ENCODE data around the gene RAB40A.
A peak's percentile ranks its signal among the peaks of the same experiment; 100 is the strongest.
"Not testable (repeated sequence)": the region's sequence is repeated elsewhere in the genome, so short reads cannot be mapped to it uniquely, and the experiment has no call there.

Gene RAB40A

GRCh38 chrX:103464774-103465117 is 54.5 kb downstream of the RAB40A start:
- Histone ChIP-seq H3K4me3 (ENCODE audit: low read depth, low read length) (peak overlapping the region; percentile 44; the same call in 1 of the 2 replicates), H3K9ac (ENCODE audit: low read depth, low read length) (no peak overlapping the region), H3K4me1 (ENCODE audit: control insufficient read depth, insufficient read depth, low read length) (peaks cover 5% of the 10 kb centered on the region; the same call in 1 of the 2 replicates), H3K27me3 (ENCODE audit: control insufficient read depth, insufficient read depth, low read length) (no peaks in the 10 kb centered on the region), H3K36me3 (ENCODE audit: control insufficient read depth, insufficient read depth, low read length) (peaks cover 15% of the 10 kb centered on the region; the same call in 1 of the 2 replicates), H3K9me3 (ENCODE audit: control insufficient read depth, insufficient read depth, low read length) (peaks cover 4% of the 10 kb centered on the region; the same call in 1 of the 2 replicates), H3K27ac (ENCODE audit: low read depth, low read length) (no peak overlapping the region)

- Histone ChIP-seq H3K36me3 (ENCODE audit: control insufficient read depth, insufficient read depth, low read length) (peaks cover 15% of the 10 kb centered on the region; the same call in 1 of the 2 replicates), H3K9ac (ENCODE audit: low read depth, low read length) (no peak overlapping the region), H3K27ac (ENCODE audit: low read depth, low read length) (no peak overlapping the region), H3K4me1 (ENCODE audit: control insufficient read depth, insufficient read depth, low read length) (peaks cover 5% of the 10 kb centered on the region; the same call in 1 of the 2 replicates), H3K4me3 (ENCODE audit: low read depth, low read length) (peak overlapping the region; percentile 44), H3K9me3 (ENCODE audit: control insufficient read depth, insufficient read depth, low read length) (peaks cover 4% of the 10 kb centered on the region; the same call in 1 of the 2 replicates), H3K27me3 (ENCODE audit: control insufficient read depth, insufficient read depth, low read length) (no peaks in the 10 kb centered on the region)
Observed at GRCh38 chrX:103464072-103464773, 55.1 kb downstream of the RAB40A start.

- no peak overlapping the region for H3K9ac ChIP-seq (ENCODE audit: low read depth, low read length)
- no peak overlapping the region for H3K27ac ChIP-seq (ENCODE audit: low read depth, low read length)
Observed at GRCh38 chrX:103461156-103461555, 58.1 kb downstream of the RAB40A start.

DNA sequence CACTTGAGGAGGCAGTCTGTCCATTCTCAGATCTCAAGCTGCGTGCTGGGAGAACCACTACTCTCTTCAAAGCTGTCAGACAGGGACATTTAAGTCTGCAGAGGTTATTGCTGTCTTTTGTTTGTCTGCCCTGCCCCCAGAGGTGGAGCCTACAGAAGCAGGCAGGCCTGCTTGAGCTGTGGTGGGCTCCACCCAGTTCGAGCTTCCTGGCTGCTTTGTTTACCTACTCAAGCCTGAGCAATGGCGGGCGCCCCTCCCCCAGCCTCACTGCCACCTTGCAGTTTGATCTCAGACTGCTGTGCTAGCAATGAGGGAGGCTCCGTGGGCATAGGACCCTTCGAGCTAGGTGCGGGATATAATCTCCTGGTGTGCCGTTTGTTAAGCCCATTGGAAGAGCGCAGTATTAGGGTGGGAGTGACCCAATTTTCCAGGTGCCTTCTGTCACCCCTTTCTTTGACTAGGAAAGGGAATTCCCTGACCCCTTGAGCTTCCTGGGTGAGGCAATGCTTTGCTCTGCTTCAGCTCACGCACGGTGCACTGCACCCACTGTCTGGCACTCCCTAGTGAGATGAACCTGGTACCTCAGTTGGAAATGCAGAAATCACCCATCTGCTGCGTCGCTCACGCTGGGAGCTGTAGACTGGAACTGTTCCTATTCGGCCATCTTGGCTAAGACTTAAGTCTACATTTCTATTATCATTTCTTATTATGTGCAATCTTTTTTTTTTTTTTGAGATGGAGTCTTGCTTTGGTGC is 59.1 kb downstream of the RAB40A start:
- H3K9me3 ChIP-seq (ENCODE audit: control insufficient read depth, insufficient read depth, low read length); H3K36me3 ChIP-seq (ENCODE audit: control insufficient read depth, insufficient read depth, low read length): not testable (repeated sequence)

More at GRCh38 chrX:103461156-103461555, 58.1 kb downstream of the RAB40A start:
- Histone ChIP-seq H3K9me3 (ENCODE audit: control insufficient read depth, insufficient read depth, low read length) (peaks cover 4% of the 10 kb centered on the region; the same call in 1 of the 2 replicates), H3K27me3 (ENCODE audit: control insufficient read depth, insufficient read depth, low read length) (no peaks in the 10 kb centered on the region), H3K4me3 (ENCODE audit: low read depth, low read length) (no peak overlapping the region), H3K4me1 (ENCODE audit: control insufficient read depth, insufficient read depth, low read length) (peaks cover 5% of the 10 kb centered on the region; the same call in 1 of the 2 replicates), H3K36me3 (ENCODE audit: control insufficient read depth, insufficient read depth, low read length) (0 out of 2 replicates have a peak, but pooled peaks cover 8% of the 10 kb centered on the region)

DNA sequence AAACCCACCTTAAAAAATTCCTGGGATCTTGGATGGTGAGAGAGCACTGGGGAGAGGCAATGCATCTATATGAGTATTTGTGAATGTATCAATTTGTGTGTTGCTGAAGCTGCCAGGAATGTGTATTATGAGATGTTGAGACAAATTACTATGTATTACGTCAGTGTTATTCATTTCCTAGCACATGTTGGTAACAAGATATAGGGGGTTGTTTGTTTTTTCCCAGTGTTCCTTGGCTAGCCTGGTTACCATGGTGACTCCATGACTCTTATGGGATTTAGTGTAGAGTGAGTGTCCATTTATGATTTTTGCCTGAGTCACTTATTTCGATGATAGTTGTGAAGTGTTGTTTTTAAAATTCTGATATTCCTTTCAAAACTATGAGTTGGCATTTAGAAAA is 65.6 kb downstream of the RAB40A start:
- no peak overlapping the region for H3K4me3 ChIP-seq (ENCODE audit: low read depth, low read length)
- H3K9me3 ChIP-seq (ENCODE audit: control insufficient read depth, insufficient read depth, low read length): peaks cover 7% of the 10 kb centered on the region
- no peaks in the 10 kb centered on the region; the same call in 1 of the 2 replicates for H3K27me3 ChIP-seq (ENCODE audit: control insufficient read depth, insufficient read depth, low read length)
- H3K9ac ChIP-seq (ENCODE audit: low read depth, low read length): no peak overlapping the region
- H3K4me1 ChIP-seq (ENCODE audit: control insufficient read depth, insufficient read depth, low read length): no peaks in the 10 kb centered on the region
- H3K36me3 ChIP-seq (ENCODE audit: control insufficient read depth, insufficient read depth, low read length): peaks cover 16% of the 10 kb centered on the region
- no peak overlapping the region for H3K27ac ChIP-seq (ENCODE audit: low read depth, low read length)

More for the DNA sequence above, 59.1 kb downstream of the RAB40A start:
- H3K27me3 ChIP-seq (ENCODE audit: control insufficient read depth, insufficient read depth, low read length); H3K9ac ChIP-seq (ENCODE audit: low read depth, low read length); H3K27ac ChIP-seq (ENCODE audit: low read depth, low read length); H3K4me3 ChIP-seq (ENCODE audit: low read depth, low read length); H3K4me1 ChIP-seq (ENCODE audit: control insufficient read depth, insufficient read depth, low read length): not testable (repeated sequence)

Data from HUES48 (cell line).